Lower leg skin (tissue), 4 donors: Measurements from ENCODE around the gene ZSCAN22. TPM values are rescaled to one million over a fixed set of nuclear protein-coding genes. Genes with fewer than 3 reads are reported as not detected.

Source experiments
- DNase-seq, 2 donors: peaks; one replicate each; pipeline ENCODE4 v3.0.0-alpha.2; 2019; ENCODE audit warnings: low spot score in 2 of 2
- H3K4me3 ChIP-seq: fragments of 200-600 bp; sonication (generic); 2 replicates; pipeline ENCODE4 v1.5.1; 2017; ENCODE audit warnings: mild to moderate bottlenecking, low read depth; ENCODE audit not compliant: poor library complexity, severe bottlenecking
- POLR2A ChIP-seq, 2 donors: fragments of 450-650 bp; IDR thresholded peaks; one replicate each; pipeline ENCODE4 v1.6.1; 2016 to 2017; ENCODE audit warnings: antibody characterized with exemption in 2 of 2, mild to moderate bottlenecking in 1 of 2, moderate library complexity in 1 of 2
- WGBS, 2 donors: methylation state at CpG; one replicate each; pipeline ENCODE4 v1.1.5; 2018; 5-methylcytosine and 5-hydroxymethylcytosine counted together
- intact Hi-C: fragments of 100-400 bp; cut with DNase I; formaldehyde crosslinking; loops from one replicate; pipeline ENCODE4 v1.15.0; 2023; ENCODE audit warnings: low total_unique reads
- total RNA-seq, 4 donors: library from RNA; depleted of rRNA; stranded (reverse); fragments of >200 nt; gene quantifications; one replicate each; pipeline ENCODE4 v1.1.0, GENCODE V29; 2016
- TF ChIP-seq, protein P1 (sequence below), 3 donors: fragments of 450-650 bp; IDR thresholded peaks; one replicate each; pipeline ENCODE4 v1.5.1; 2016; ENCODE audit warnings: antibody characterized with exemption in 3 of 3, mild to moderate bottlenecking in 3 of 3, moderate library complexity in 2 of 3

ZSCAN22 gene
- total RNA-seq, 4 donors from 2014 or later = 4.8 to 7.7 (median 5.4) TPM

DNA sequence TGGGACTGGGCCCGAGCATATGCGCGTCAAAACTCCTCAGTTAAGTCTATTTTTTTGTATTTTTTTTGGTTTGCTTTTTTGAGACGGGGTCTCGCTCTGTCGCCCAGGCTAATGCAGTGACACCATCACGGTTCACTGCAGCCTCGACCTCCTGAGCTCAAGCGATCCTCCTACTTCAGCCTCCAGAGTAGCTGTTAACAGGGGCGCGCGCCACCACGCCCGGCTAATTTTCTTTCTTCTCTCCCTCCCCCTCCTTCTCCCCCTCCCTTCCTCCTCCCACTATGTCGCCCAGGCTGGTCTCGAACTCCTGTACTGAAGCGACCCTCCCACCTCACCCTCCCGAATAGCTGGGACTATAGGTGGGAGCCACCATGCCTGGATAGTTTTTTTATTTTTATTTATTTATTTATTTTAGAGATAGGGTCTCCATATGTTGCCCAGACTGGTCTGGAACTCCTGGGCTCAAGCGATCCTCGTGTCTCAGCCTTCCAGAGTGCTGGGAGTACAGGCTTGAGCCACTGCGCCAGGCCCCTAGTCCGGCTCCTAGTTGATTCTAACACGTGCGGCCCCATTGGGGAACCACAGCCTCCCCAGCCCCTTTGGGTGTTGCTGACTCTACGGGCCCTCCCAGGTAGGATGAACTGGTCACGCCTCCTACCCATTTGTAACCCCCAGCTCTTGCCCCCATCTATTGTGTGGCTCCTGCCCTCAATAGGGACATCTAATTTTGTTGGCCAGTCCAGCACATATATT is 54.8 kb downstream of the ZSCAN22 start:
- intact Hi-C loops = no loop called here
- no peak for DNase-seq
- peak overlapping the region; percentile 31 for H3K4me3 ChIP-seq
- 27 to 30% methylated on average over 26 of the region's 26 CpGs for WGBS, 2 donors
- no peak for TF ChIP-seq POLR2A (IDR thresholded peaks at IDR 0.05)
- TF ChIP-seq, protein P1, sequence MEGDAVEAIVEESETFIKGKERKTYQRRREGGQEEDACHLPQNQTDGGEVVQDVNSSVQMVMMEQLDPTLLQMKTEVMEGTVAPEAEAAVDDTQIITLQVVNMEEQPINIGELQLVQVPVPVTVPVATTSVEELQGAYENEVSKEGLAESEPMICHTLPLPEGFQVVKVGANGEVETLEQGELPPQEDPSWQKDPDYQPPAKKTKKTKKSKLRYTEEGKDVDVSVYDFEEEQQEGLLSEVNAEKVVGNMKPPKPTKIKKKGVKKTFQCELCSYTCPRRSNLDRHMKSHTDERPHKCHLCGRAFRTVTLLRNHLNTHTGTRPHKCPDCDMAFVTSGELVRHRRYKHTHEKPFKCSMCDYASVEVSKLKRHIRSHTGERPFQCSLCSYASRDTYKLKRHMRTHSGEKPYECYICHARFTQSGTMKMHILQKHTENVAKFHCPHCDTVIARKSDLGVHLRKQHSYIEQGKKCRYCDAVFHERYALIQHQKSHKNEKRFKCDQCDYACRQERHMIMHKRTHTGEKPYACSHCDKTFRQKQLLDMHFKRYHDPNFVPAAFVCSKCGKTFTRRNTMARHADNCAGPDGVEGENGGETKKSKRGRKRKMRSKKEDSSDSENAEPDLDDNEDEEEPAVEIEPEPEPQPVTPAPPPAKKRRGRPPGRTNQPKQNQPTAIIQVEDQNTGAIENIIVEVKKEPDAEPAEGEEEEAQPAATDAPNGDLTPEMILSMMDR (IDR thresholded peaks at IDR 0.05) = no peak

DNA sequence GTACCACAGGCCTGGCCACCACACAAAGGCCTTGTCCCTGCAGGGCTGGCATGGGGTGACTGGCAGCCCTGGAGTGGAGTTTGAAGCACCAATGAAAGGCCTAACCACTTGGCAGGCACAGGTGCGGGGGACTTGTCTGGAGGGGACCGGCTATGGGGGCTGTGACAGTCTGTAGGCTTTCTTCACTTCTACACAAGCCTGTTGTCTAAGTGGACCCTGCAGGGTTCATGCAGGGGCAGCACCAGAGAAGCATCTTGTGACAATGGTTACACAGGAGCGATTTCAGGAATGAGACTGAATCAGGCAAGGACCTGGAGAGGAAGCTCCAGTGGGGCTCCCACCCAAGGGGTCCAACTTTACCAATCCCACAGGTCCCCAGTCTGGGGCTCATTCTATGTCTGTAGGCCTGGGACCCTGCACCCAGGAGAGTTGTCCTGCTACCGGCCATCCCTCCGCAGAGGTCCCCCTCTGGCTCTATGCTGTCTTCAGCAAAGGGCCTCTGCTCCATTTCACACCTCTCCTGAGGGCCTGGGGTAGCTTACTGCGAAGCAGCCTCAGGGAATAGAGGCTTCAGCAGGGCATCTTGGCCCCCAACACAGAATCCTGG is 56.3 kb downstream of the ZSCAN22 start:
- no peak for TF ChIP-seq POLR2A (IDR thresholded peaks at IDR 0.05)
- TF ChIP-seq, protein P1 (IDR thresholded peaks at IDR 0.05) = no peak
- no peak overlapping the region for H3K4me3 ChIP-seq
- intact Hi-C loops = no loop called here
- no peak for DNase-seq
- 90 to 100% methylated on average over 6 of the region's 6 CpGs for WGBS, 2 donors

DNA sequence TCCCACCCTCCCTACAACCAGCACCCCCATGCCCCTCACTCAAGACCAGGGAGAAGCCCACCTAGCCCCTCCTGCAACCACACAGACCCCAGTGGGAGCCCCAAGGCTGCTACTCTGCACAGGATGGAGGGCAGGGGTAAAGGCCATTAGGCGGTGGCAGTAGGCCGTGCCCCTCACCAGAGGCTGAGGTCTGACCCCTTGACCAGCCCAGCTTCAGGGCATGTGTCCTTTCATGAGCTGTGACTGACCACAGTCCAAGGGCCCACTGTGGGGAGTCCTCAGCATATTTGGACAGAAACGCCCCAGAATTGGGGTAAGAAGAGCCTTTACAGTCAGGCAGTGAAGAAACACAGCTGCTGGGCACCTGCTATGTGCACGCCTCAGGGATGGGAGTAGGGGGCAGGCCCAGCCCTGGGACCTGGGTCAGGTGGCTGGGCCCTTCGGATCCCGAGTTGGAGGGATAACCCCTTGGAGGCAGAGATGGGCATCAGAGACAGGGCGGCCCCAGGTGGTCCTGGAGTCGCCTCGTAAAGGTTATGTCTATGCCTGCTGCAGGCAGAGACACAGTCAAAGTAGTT is 58.6 kb downstream of the ZSCAN22 start:
- intact Hi-C loops = no loop called here

DNA sequence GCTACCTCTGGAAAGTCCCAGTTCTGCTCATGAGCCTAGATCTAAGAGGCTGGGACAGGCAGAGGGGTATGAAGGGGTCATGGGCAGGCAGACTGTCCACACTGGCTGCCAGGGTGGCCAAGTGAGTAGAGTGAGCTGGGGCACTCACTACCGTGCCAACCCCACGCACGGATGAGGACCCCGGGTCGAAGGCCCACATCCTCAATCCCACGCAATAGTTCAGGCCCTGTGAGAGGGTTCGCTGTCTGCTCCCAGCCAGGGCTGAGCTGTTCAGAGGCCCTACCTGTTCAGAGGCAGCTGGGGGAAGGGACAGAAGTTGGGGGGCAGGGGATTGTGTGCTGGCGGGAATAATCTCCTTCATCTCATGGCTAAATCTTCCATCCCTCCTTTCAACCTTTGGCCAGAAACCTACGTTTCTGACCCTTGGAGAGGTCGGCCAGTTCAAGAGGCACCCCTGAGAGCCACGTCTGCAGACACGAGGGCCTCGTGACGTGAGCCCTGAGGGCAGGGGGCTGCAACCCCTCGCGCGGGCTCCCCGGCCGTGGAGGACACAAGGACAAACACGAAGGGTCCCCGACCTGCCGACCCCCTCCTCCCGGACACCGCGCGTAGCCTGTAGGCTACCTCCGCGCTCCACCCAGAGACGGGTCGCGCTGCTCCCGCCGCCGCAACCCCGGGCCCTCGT is 59.2 kb downstream of the ZSCAN22 start:
- intact Hi-C loops = no loop called here
- peak in 1 of 2 donors; percentile 85 for DNase-seq
- TF ChIP-seq, protein P1 (IDR thresholded peaks at IDR 0.05) = no peak
- no peak for TF ChIP-seq POLR2A (IDR thresholded peaks at IDR 0.05)
- H3K4me3 ChIP-seq = peak overlapping the region; percentile 58
- 7 to 9% methylated on average over 25 to 30 of the region's 36 CpGs for WGBS, 2 donors

More for the DNA sequence above, 58.6 kb downstream of the ZSCAN22 start:
- DNase-seq = no peak
- TF ChIP-seq POLR2A (IDR thresholded peaks at IDR 0.05) = no peak
- TF ChIP-seq, protein P1 (IDR thresholded peaks at IDR 0.05) = no peak
- no peak overlapping the region for H3K4me3 ChIP-seq
- WGBS, 2 donors = 56 to 74% methylated on average over 7 to 9 of the region's 9 CpGs

DNA sequence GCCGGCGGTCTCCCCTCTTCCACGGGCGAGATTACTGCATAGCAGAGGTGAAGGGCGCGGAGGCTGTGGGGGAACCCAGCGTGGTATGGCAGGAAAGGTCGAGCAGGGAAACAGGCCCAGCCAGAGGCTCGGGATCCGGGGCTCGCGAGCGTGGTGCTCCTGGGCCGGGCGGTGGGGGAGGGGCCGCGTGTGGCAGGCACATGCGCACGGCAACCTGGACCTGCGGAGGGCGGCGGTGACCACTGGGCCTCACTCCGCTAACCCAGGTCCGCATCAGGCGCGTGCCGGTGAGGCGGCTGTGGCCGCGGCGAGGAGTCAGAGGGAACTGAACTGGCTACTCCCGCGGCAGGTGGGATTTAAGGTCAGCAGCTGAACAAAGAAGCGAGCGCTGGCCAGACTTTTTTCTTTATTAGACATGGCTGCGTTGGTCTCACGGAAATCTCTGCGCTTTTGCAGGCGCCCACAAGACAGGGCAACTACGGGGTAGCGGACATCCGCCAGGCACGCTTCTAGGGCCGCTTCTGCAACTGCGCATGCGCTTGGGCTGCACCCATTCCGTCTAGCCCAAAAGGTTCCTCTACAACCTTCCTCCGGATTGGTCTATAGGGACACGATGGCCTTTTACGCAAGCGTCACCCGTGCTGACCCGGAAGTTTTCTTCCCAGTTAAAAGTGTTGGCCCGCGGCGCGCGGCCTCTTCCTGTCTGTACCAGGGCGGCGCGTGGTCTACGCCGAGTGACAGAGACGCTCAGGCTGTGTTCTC is 60.0 kb downstream of the ZSCAN22 start, which contains the start of gene RPS5:
Gene RPS5, plus strand, starts transcription at position 694 of the 762 bp plus-strand sequence. CDS start 869 bp downstream, outside the sequence.
- DNase-seq = peak; percentile 97 to 99
- peak within 1 kb of the TSS; percentile 63 for H3K4me3 ChIP-seq
- intact Hi-C loops = no loop called here
- WGBS, 2 donors = 0% methylated on average over 42 to 48 of the region's 64 CpGs
- no peak for TF ChIP-seq POLR2A (IDR thresholded peaks at IDR 0.05)
- TF ChIP-seq, protein P1 (IDR thresholded peaks at IDR 0.05) = no peak
